Measurements from ENCODE around the gene PSIP1.
"Not testable (repeated sequence)": the region's sequence is repeated elsewhere in the genome, so short reads cannot be mapped to it uniquely, and the experiment has no call there.

The PSIP1 gene

DNA sequence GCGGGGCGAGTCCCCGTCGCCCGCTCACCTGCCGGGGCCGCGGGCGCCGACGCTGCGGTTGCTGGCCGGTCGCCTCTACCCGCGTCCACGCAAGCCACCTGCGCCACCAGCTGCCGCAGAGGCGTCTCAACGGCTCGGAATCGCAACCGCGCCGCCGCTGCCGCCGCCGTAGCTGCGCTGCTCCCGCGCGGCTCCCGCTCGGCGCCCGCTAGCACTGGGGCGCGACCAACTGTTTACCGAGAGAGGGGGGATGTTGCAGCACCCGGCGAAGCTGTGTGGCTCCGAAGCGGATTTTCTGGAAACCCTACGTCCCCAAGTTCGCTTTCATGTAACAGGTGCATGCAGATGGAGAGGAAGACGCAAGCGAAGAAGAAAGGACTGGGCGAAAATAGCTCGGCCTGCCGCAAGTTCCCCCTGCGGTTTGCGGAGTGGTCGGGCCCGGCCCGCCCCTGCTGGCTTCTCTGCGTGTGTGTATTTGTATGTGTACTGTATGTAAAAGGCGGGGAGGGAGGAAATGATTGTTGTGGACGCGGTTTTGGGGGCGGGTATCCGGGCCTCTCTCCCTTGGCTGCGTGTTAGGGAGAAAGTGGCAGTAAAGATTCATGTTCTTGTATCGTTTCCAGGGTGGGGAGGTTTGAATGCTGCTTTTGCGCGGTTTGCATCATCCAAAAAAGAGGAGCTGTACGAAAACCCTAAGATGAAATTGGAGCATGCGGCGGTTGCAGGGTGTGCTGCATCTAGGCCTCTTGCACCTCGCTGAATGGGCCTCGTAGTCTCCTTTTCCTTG is at the start of gene PSIP1:
PSIP1 (minus strand) TSS at position 182 of the 787 bp plus-strand sequence. CDS start 782 bp downstream, outside the sequence.
- peak; percentile 89 for DNase-seq

- no peak for DNase-seq
Measured at GRCh38 chr9:15553528-15553898, 42.7 kb upstream of the PSIP1 start.

DNA sequence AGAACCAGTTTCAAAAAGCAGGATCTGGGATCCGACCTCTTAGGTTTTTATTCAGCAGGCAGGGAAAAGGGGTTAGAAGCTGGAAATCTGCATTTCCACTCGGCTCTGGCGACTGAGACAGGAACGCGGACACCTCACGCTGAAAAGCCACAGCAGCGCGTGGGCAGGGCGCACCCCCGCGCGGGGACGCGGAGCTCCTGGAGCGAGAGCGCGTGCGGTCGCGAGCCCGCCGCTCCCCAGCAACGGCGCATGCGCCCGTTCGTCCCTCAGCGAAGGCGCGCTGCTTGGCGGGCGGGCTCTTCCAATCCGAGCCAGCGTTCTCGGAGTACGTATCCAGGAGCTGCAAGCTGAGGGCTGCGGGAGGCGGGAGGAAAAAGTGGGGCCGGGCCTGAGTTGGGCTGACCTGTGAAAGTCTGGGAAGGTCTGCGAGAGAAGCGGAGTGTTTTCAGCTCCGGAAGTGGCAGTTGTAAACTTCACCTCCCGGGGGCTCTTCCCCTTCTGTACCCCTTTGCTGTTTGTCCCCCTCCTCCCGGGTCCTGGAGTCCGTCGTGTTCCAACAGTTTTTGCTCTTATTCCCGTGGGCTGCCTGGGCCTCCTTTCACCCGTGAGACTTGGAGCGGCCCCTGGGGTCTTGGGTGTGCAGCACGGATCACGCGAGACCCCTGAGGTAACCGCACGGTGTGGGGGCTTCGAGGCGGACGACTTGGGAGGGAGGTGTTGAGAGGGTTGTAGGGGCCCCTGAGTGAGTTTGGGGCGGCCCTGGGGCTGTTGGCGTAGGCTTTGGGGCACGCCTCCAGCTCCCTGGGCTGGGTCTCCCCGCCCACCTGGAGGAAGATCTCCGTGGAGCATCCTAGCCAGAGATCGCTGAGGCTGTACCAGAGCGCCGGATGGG is 42.1 kb upstream of the PSIP1 start, which contains the start of gene CCDC171:
CCDC171 (plus strand) TSS at position 408 of the 892 bp plus-strand sequence. CDS start 11,046 bp downstream, outside the sequence.
- DNase-seq: peak; percentile 90

DNA sequence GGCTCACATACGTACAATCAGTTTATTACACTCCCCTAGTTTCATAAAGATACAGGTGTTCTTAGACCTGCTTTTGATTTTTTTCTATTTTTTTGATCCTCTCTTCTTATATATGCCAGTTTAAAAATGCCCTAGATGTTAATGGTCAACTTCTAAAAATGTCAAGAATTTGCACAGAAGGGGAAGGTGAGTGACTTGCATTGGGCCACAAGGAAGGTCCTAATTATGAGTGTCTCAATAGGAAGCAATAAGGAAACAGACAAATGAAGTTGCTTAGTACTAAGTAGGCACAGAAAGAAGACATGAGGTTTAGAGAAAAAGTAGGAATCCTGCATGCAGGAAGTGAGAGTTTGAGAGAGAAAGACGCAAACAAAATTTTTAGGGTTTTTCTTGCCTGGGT is 38.8 kb upstream of the PSIP1 start:
- no peak for DNase-seq

DNA sequence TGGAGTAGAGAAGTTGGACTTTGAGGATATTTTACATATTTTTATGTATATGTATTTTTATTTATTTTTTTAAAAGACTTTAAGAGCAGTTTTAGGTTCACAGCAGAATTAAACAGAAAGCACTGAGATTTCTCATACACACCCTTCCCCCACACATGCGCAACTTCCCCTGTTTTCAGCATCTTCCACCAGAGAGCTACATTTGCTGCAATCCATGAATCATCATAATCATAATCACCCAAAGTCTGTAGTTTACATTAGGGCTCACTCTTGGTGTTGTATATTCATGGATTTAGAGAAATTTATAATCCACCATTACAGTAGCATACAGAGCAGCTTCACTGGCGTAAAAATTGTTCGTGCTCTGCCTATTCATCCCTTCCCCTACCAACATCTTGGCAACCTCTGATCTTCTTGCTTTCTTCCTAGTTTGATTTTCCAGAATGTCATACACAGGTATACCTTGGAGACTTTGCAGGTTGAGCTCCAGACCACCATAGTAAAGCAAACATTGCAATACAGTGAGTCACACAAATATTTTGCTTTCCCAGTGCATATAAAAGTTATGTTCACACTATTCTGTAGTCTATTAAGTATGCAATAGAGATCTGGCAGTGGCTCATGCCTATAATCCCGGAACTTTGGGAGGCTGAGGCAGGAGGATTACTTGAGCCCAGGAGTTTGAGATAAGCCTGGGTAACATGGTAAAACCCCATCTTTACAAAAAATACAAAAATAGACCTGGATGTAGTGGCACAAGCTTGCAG is 32.5 kb upstream of the PSIP1 start:
- DNase-seq: no peak

DNA sequence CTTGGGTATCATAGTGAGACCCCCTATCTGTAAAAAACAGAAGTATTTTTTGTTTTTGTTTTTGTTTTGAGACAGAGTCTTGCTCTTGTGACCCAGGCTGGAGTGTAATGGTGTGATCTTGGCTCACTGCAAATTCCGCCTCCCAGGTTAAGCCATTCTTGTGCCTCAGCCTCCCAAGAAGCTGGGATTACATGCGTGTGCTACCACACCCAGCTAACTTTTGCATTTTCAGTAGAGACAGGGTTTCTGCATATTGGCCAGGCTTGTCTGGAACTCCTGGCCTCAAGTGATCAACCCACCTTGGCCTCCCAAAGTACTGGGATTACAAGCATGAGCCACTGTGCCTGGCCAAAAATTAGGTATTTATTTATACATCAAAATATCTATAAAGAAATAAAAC is 31.9 kb upstream of the PSIP1 start:
- DNase-seq: no peak

GRCh38 chr9:15541872-15542271 is 31.1 kb upstream of the PSIP1 start:
- no peak for DNase-seq

DNA sequence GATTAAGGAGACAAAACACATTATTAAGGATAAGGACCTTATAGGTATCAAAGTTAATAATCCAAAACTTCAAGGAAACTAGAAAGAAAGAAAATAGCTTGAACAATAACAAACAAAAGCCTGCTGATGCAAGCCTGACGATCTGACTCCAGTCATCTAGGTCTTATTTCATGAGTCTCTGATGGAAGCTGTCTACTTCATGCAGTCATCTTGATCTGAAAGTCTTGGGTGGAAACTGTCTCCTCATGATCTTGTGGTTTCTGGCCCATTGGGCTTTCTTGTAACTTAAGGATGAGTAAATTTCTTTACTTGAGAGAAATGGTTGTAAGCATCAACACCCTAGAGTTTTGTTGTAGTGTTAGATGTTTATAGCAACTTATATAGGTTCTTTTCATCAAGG is 20.6 kb upstream of the PSIP1 start:
- DNase-seq: no peak

DNA sequence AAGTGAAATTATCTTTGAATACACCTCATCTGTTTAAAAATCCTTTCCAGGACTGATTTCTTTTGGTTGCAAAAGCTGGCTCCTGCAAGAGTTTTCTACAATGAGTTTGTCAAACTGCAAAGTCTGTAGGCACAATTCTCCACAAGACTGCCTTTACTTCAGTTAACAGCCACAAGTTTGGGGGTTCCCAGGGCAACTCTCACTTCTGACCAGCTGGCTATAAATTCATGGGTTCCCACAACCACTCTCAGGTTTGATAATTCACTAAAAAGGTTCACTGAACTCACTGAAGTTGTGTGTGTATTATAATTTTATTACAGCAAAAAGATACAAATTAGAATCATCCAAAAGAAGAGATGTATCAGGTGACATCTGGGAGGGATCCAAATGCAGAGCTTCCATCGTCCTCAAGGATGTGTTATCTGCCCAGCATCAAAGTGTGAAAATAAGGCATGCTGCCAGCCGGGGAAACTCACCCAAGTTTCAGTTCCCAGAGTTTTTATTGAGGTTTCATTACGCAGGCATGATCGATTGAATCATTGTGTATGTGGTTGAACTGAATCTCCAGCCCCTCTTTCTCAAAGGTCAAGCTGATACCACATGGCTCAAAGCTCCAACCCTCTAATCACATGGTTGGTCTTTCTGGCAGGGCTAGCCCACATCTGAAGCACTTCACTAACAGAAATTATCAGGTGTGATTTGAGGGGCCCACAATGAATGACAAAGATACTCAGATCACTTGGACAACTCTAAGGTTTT is 19.0 kb upstream of the PSIP1 start:
- no peak for DNase-seq

GRCh38 chr9:15527035-15527434 is 16.3 kb upstream of the PSIP1 start:
- not testable (repeated sequence) for DNase-seq

DNA sequence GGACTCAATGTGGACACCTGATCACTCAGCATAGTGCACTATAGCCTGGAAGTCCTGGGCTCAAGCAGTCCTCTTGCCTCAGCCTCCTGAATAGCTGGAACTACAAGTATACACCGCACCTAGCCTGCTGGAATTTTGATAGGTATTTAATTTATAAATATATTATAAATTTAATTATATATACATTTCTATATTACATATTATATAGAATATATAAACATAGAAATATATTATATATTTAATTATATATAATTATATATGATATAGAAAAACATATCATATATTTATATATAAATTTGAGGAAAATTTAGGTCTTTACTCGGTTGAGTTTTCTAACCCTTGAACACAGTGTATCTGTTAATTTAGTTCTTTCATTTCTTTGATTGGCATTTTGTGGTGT is 15.2 kb upstream of the PSIP1 start:
- DNase-seq: no peak

DNA sequence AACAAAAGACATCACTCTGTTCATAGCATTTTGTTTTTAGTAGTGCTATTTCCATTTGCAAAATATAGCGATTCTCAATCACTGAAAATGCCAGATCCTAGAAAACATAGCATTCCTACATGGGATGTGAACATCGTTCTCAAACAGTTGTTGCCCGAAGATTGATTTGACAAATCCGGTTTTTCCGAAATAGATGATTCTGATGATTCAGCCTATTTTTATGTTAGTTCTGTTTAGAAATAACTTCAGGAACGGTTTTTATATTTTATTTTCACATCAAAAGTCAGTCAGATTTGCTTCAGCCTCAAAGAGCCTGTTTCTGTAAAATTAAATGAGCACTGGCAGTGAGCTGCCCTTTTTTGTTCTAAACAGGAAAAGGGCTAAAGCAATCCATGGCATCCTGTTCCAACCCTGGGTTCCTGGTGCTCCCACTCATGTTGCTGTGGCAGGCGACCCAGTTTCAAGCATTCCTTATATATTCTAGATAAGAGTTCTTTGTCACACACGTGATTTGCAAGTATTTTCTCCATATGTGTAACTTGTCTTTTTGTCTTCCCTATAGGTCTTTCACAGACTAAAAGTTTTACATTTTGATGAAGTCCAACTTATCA is 14.2 kb upstream of the PSIP1 start:
- no peak for DNase-seq

DNA sequence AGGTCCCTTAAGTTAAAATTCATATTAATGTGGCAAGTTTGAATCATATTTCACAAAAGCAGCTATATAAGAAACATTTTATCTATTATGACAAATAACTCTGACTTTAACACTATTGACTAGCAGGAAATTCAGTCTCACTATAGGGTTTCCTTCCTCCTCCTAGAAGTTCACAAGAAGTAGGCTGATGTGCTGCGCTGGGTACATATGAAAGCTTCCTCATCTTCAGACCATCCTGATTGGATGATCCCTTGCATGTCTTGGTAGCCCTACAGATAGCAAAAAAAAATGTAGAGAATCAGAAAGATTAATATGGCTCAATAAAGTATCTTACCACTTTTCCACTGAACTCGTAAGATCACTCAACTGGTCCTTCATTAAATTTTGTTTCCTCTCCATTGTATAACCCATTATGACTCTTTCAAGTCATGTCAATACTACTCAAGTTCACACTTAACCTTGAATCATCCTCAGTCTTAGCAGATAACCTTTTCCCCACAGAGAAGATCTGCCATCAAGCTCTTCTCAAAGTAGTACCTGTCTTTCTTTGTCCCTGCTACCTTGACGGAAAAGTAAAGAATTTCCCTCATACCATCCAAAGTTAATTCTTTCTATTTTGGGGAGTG is 11.5 kb upstream of the PSIP1 start:
- DNase-seq: no peak

DNA sequence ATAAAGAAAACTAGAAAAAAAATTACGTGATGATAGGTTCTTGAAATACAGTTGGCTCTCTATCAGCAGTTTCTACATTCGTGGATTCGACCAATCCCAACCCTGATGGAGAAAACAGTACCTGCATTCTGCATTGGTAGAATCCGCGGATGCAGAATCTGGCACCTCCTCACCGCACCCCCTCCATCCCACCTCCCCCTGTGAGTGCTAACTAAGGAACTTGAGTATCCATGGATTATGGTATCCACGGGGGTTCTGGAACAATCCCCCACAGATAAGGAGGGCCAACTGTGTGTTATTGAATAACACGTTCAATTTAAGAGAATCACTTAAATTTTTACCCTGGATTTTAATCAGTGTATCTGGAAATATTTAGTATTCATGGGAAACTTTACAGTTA is 10.5 kb upstream of the PSIP1 start:
- DNase-seq: no peak

- DNase-seq: no peak
Measured at GRCh38 chr9:15519831-15520230, 9.1 kb upstream of the PSIP1 start.

DNA sequence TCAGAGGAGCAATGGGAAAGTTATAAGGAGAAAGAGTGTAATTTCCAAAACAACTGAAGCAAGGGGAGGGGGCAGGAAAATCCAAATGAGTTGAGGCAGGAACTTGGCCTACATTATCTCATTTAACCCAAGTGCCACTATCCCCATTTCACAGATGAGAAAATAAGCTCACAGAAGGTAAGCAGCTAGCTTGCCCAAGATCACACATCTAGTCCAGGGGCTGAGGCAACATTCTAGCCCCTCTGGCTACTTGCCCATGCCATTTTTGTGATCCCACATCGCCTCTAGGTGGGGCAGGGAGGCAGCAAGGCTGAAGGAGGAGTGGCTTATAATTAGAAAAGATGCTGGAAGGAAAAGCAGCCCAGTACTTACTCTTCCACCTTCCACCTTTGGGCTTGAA is 2.6 kb upstream of the PSIP1 start:
- DNase-seq: peak; percentile 34

- no peak for DNase-seq
Measured at GRCh38 chr9:15512889-15513288, 2.1 kb upstream of the PSIP1 start.

DNA sequence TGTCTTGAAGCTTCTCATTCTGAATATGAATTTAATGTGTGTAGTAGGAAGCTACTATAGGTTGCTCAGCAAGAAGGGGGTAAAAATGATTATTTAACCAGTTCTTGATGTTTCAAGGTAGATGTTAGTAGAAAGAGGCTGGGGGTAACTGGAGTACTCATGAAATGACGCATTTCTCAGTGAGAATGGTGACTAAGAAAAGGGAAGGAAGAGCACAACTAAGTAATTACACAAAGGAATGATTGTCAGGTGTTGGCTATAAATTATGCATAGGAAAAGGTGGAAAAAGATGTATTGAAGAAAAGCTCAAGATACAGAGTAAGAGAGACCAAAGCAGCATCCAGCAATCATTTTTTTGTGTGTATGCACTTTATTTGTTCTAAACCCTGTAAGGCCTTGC is 1.4 kb upstream of the PSIP1 start:
- DNase-seq: no peak

GRCh38 chr9:15509931-15510788 is 610 bp downstream of the PSIP1 start:
- peak; percentile 82 for DNase-seq

DNA sequence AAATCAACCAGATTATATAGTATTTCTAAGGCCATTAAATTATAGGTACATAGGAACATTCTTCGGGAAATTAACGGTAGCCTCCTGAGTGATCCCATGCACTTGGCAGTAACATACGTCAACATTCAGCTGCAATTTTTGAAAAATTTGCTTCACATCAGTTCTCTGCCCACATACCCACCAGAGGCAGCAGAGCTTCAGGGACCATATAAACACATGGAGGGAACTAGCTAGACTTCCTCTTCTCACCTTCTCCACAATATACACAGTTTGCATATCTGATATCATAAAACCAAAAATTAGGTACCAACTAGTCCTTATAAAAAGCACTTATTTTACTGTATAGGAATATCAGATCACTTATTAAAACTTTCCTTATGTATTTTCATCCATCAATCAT is 4.8 kb downstream of the PSIP1 start:
- no peak for DNase-seq

Measured in CD4-positive, alpha-beta T cell treated with Interleukin-17A for 4 hours (primary cell).